Smooth muscle cell (in vitro differentiated cells): ENCODE results near the gene PLXNA2. TPM values are rescaled to one million over a fixed set of nuclear protein-coding genes. Genes with fewer than 3 reads are reported as not detected.

Experiments
- DNase-seq: peaks from one replicate; lab custom pipeline; 2025; ENCODE audit not compliant: unreplicated experiment; lab: John Stamatoyannopoulos, UW
- H2AFZ ChIP-seq: fragments of 200-600 bp; sonication (generic); 2 replicates; pipeline ENCODE4 v1.6.0; 2016; ENCODE audit warnings: antibody characterized with exemption, low read depth, mild to moderate bottlenecking
- H3F3A ChIP-seq: fragments of 200-600 bp; sonication (generic); 2 replicates; pipeline ENCODE4 v1.6.0; 2017; ENCODE audit warnings: antibody characterized with exemption, low read depth
- H3K27ac ChIP-seq: fragments of 200-600 bp; sonication (generic); 2 replicates; pipeline ENCODE4 v1.5.1; 2016; ENCODE audit warnings: low read depth, mild to moderate bottlenecking
- H3K27me3 ChIP-seq: fragments of 200-600 bp; sonication (generic); 2 replicates; pipeline ENCODE4 v1.6.1; 2016; ENCODE audit warnings: low read depth, mild to moderate bottlenecking
- H3K36me3 ChIP-seq: fragments of 200-600 bp; sonication (generic); 2 replicates; pipeline ENCODE4 v1.5.1; 2016; ENCODE audit warnings: low read depth
- H3K4me1 ChIP-seq: fragments of 200-600 bp; sonication (generic); 2 replicates; pipeline ENCODE4 v1.5.1; 2016; ENCODE audit warnings: low read depth
- H3K4me2 ChIP-seq: fragments of 200-600 bp; sonication (generic); 2 replicates; pipeline ENCODE4 v1.6.0; 2016; ENCODE audit warnings: mild to moderate bottlenecking
- H3K4me3 ChIP-seq: fragments of 200-600 bp; sonication (generic); 2 replicates; pipeline ENCODE4 v1.5.1; 2016; ENCODE audit warnings: mild to moderate bottlenecking
- H3K79me2 ChIP-seq: fragments of 200-600 bp; sonication (generic); 2 replicates; pipeline ENCODE4 v1.6.0; 2016; ENCODE audit warnings: low read depth, mild to moderate bottlenecking
- H3K9ac ChIP-seq: fragments of 200-600 bp; sonication (generic); 2 replicates; pipeline ENCODE4 v1.6.0; 2016; ENCODE audit warnings: low read depth
- H3K9me3 ChIP-seq: fragments of 200-600 bp; sonication (generic); replicated peaks from 2 replicates; pipeline ENCODE4 v1.5.1; 2016; ENCODE audit warnings: low read depth
- H4K20me1 ChIP-seq: fragments of 200-600 bp; sonication (generic); 2 replicates; pipeline ENCODE4 v1.6.0; 2016; ENCODE audit warnings: low read depth
- CTCF ChIP-seq: fragments of 200-600 bp; sonication (generic); IDR thresholded peaks from 2 replicates; pipeline ENCODE4 v1.5.1; 2017; ENCODE audit warnings: borderline replicate concordance, mild to moderate bottlenecking, antibody characterized with exemption; ENCODE audit not compliant: insufficient read depth, poor library complexity, severe bottlenecking
- WGBS: methylation state at CpG from one replicate; pipeline ENCODE4 v1.1.7; 2016; ENCODE audit warnings: low lambda C conversion rate; 5-methylcytosine and 5-hydroxymethylcytosine counted together
- polyA plus RNA-seq: library from polyadenylated mRNA; unstranded; fragments of >200 nt; fragmentation: Nextera tagmentation; extraction: Ambion mirVana; gene quantifications from 2 replicates; pipeline ENCODE4 v1.2.1, GENCODE V29; 2016
- total RNA-seq: library from RNA; depleted of rRNA; stranded (reverse); fragments of >200 nt; gene quantifications from 2 replicates; pipeline ENCODE4 v1.2.3, GENCODE V29; 2014

The PLXNA2 gene
- total and polyA plus RNA-seq, 2 experiments from 2014 or later = 8.2 to 8.7 TPM

GRCh38 chr1:208039536-208040332 is 204.4 kb downstream of the PLXNA2 start:
- no peak overlapping the region for H3K9ac ChIP-seq
- H3K79me2 ChIP-seq = no peaks in the 10 kb centered on the region
- no peaks in the 10 kb centered on the region for H3F3A ChIP-seq
- H3K27me3 ChIP-seq = no peaks in the 10 kb centered on the region
- no peak for TF ChIP-seq CTCF
- H4K20me1 ChIP-seq = no peaks in the 10 kb centered on the region
- 94% methylated on average over 22 of the region's 22 CpGs for WGBS
- no peak overlapping the region for H2AFZ ChIP-seq
- no peaks in the 10 kb centered on the region for H3K36me3 ChIP-seq
- H3K4me2 ChIP-seq = no peak overlapping the region
- no peak overlapping the region for H3K27ac ChIP-seq
- peaks cover 10% of the 10 kb centered on the region for H3K4me1 ChIP-seq
- DNase-seq = no peak
- H3K9me3 ChIP-seq = no peaks in the 10 kb centered on the region
- no peak overlapping the region for H3K4me3 ChIP-seq

GRCh38 chr1:208038303-208038702 is 205.9 kb downstream of the PLXNA2 start:
- no peaks in the 10 kb centered on the region for H3K36me3 ChIP-seq
- TF ChIP-seq CTCF = no peak

GRCh38 chr1:208036918-208037766 is 207.0 kb downstream of the PLXNA2 start:
- Histone ChIP-seq H3K4me3 (no peak overlapping the region), H3K27ac (no peak overlapping the region), H3K9ac (no peak overlapping the region), H3K36me3 (no peaks in the 10 kb centered on the region), H3K9me3 (no peaks in the 10 kb centered on the region), H2AFZ (no peak overlapping the region), H3K4me2 (no peak overlapping the region), H4K20me1 (no peaks in the 10 kb centered on the region), H3K79me2 (no peaks in the 10 kb centered on the region), H3K27me3 (no peaks in the 10 kb centered on the region), H3K4me1 (peaks cover 10% of the 10 kb centered on the region), H3F3A (no peaks in the 10 kb centered on the region)
- 95% methylated on average over 9 of the region's 9 CpGs for whole genome bisulfite sequencing
- no peak for TF ChIP-seq CTCF
- no peak for DNase-seq

More at GRCh38 chr1:208038303-208038702, 205.9 kb downstream of the PLXNA2 start:
- peaks cover 10% of the 10 kb centered on the region for H3K4me1 ChIP-seq
- H3K79me2 ChIP-seq = no peaks in the 10 kb centered on the region
- H4K20me1 ChIP-seq = no peaks in the 10 kb centered on the region
- 93% methylated on average over 14 of the region's 14 CpGs for WGBS
- H3K27ac ChIP-seq = no peak overlapping the region
- no peak overlapping the region for H3K4me2 ChIP-seq
- DNase-seq = no peak
- no peak overlapping the region for H2AFZ ChIP-seq
- no peak overlapping the region for H3K4me3 ChIP-seq
- no peak overlapping the region for H3K9ac ChIP-seq
- no peaks in the 10 kb centered on the region for H3K27me3 ChIP-seq
- H3F3A ChIP-seq = no peaks in the 10 kb centered on the region
- H3K9me3 ChIP-seq = no peaks in the 10 kb centered on the region
